PC-9 (cell line): Measurements from ENCODE around the gene ISCA2. TPM values are rescaled to one million over a fixed set of nuclear protein-coding genes. Genes with fewer than 3 reads are reported as not detected.

Source experiments
- BruUV-seq: library from RNA; stranded (reverse); fragments of 400-500 nt; replicated peaks from 2 replicates; lab custom pipeline; 2021; lab: Mats Ljungman, UMichigan
- CTCF ChIA-PET: fragments of 300-600 bp; sonication (Branson Sonifier 250); formaldehyde crosslinking; loops from one replicate; lab custom pipeline; 2022; ENCODE audit warnings: antibody characterized with exemption; lab: Charles Lee
- POLR2A ChIA-PET: fragments of 300-600 bp; sonication (Branson Sonifier 250); formaldehyde crosslinking; loops from one replicate; lab custom pipeline; 2022; ENCODE audit warnings: antibody characterized with exemption; ENCODE audit not compliant: unreplicated experiment; lab: Charles Lee
- DNase-seq, 2 experiments: peaks; one replicate each; pipeline versions ENCODE4 v3.0.0 to v3.0.0-alpha.2; 2015 to 2022; ENCODE audit warnings: mixed read lengths in 1 of 2
- H2AFZ ChIP-seq: fragments of 200-600 bp; sonication (generic); 2 replicates; pipeline ENCODE4 v1.8.1; 2017; ENCODE audit warnings: antibody characterized with exemption
- H3F3A ChIP-seq: fragments of 200-600 bp; sonication (generic); 2 replicates; pipeline ENCODE4 v1.8.1; 2017; ENCODE audit warnings: antibody characterized with exemption, mild to moderate bottlenecking, low read depth; ENCODE audit not compliant: insufficient read depth
- H3K27ac ChIP-seq: fragments of 200-600 bp; sonication (generic); 2 replicates; pipeline ENCODE4 v1.6.1; 2016; ENCODE audit warnings: mixed run types
- H3K27me3 ChIP-seq: fragments of 200-600 bp; sonication (generic); 2 replicates; pipeline ENCODE4 v1.6.1; 2016; ENCODE audit warnings: low read depth, mixed run types; ENCODE audit not compliant: insufficient read depth
- H3K36me3 ChIP-seq: fragments of 200-600 bp; sonication (generic); 2 replicates; pipeline ENCODE4 v1.6.1; 2016; ENCODE audit warnings: low read depth, mixed run types
- H3K4me1 ChIP-seq: fragments of 200-600 bp; sonication (generic); replicated peaks from 2 replicates; pipeline ENCODE4 v1.6.1; 2016; ENCODE audit warnings: mixed run types; ENCODE audit not compliant: insufficient read depth
- H3K4me2 ChIP-seq: fragments of 200-600 bp; sonication (generic); 2 replicates; pipeline ENCODE4 v1.6.1; 2017; ENCODE audit warnings: mixed run types
- H3K4me3 ChIP-seq: fragments of 200-600 bp; sonication (generic); 2 replicates; pipeline ENCODE4 v1.6.1; 2016; ENCODE audit warnings: mixed run types
- H3K79me2 ChIP-seq: fragments of 200-600 bp; sonication (generic); 2 replicates; pipeline ENCODE4 v1.6.1; 2017; ENCODE audit warnings: low read depth, mixed run types
- H3K9me2 ChIP-seq: fragments of 200-600 bp; sonication (generic); 2 replicates; pipeline ENCODE4 v1.8.1; 2017; ENCODE audit warnings: mild to moderate bottlenecking; ENCODE audit not compliant: insufficient read depth
- H3K9me3 ChIP-seq: fragments of 200-600 bp; sonication (generic); 2 replicates; pipeline ENCODE4 v1.8.1; 2016; ENCODE audit warnings: low read depth; ENCODE audit not compliant: insufficient read depth
- H4K20me1 ChIP-seq: fragments of 200-600 bp; sonication (generic); 2 replicates; pipeline ENCODE4 v1.8.1; 2017; ENCODE audit not compliant: insufficient read depth
- CTCF ChIP-seq: fragments of 200-600 bp; sonication (generic); conservative IDR thresholded peaks from 2 replicates; pipeline ENCODE4 v1.6.1; 2017; ENCODE audit warnings: mixed run types, antibody characterized with exemption, mild to moderate bottlenecking, moderate library complexity
- EZH2 ChIP-seq: fragments of 200-600 bp; sonication (generic); IDR thresholded peaks from 2 replicates; pipeline ENCODE4 v1.8.0; 2017; ENCODE audit warnings: antibody characterized with exemption, low read depth
- intact Hi-C: fragments of 100-400 bp; cut with micrococcal nuclease; formaldehyde crosslinking; loops from one replicate; pipeline ENCODE4 v1.10.0; 2022; ENCODE audit not compliant: unreplicated experiment
- total RNA-seq: library from RNA; stranded (reverse); gene quantifications from 2 replicates; pipeline ENCODE4 v1.2.3, GENCODE V29; 2021

Gene ISCA2
- total RNA-seq, 1 experiment from 2014 or later = 86.5 TPM

DNA sequence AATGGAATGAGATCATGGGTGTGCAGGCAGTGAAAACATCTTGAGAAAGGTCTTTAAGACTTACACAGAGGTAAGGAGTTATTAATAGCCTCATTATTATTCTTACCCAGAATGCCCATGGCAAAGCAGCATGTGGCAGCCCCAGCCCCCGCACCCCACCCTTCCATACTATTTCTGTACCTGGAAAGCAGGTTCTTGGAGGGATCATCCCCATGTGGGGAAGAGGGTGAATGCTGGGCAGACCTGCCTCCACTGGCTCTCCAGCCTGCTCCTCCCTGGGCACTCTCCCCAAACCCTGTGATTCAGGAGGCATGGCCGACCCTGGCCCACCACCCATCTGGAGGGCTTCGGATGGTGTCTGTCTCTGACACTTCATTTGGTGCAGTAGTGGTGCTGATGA, 28.8 kb upstream of the ISCA2 start:
- no peak for DNase-seq
- TF ChIP-seq EZH2 (no peak), CTCF (no peak)
- Histone ChIP-seq H3K27ac (no peak overlapping the region), H4K20me1 (no peaks in the 10 kb centered on the region), H3K9me2 (no peaks in the 10 kb centered on the region), H3K4me2 (no peak overlapping the region), H2AFZ (no peak overlapping the region), H3K9me3 (no peaks in the 10 kb centered on the region), H3K27me3 (no peaks in the 10 kb centered on the region), H3F3A (no peaks in the 10 kb centered on the region), H3K4me3 (no peak overlapping the region), H3K79me2 (no peaks in the 10 kb centered on the region), H3K36me3 (no peaks in the 10 kb centered on the region), H3K4me1 (no peaks in the 10 kb centered on the region)
- CTCF ChIA-PET = no interaction called here
- POLR2A ChIA-PET = no interaction called here
- intact Hi-C loops = no loop called here
- BruUV-seq = no TSS peak

DNA sequence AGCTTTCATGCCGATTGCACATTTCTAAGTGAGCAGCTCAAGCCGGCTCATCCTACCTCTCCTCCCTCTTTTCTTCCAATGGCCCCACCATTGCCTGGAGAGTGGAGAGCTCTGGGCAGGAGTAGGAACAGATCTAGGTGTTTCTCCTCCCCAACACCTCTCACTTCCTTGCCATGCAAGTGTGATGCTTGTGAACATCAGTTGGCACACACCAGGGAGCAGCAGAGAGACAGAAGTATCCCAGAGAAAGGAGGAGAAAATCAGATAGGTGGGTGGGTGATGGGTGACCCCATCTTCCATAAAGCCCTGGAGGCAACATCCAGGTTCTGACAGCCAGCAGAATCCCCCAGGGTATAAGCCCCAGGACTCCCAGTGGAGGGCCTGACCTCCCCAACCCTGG, 28.2 kb upstream of the ISCA2 start:
- ChIA-PET CTCF (no interaction called here), POLR2A (no interaction called here)
- BruUV-seq = no TSS peak
- DNase-seq = no peak
- intact Hi-C loops = no loop called here
- Histone ChIP-seq H3K4me2 (no peak overlapping the region), H2AFZ (no peak overlapping the region), H3K27ac (no peak overlapping the region), H3K4me1 (no peaks in the 10 kb centered on the region), H3K27me3 (no peaks in the 10 kb centered on the region), H3K4me3 (no peak overlapping the region), H3K79me2 (no peaks in the 10 kb centered on the region), H3K9me2 (no peaks in the 10 kb centered on the region), H3K9me3 (no peaks in the 10 kb centered on the region), H3F3A (no peaks in the 10 kb centered on the region), H4K20me1 (no peaks in the 10 kb centered on the region), H3K36me3 (no peaks in the 10 kb centered on the region)
- TF ChIP-seq EZH2 = no peak
- TF ChIP-seq CTCF = no peak

GRCh38 chr14:74468513-74468912, 25.1 kb upstream of the ISCA2 start:
- CTCF ChIA-PET = no interaction called here

More at GRCh38 chr14:74468513-74468912, 25.1 kb upstream of the ISCA2 start:
- H3K27ac ChIP-seq = no peak overlapping the region
- H3K27me3 ChIP-seq = no peaks in the 10 kb centered on the region
- no peak overlapping the region for H2AFZ ChIP-seq
- no TSS peak for BruUV-seq
- H3K4me2 ChIP-seq = no peak overlapping the region
- no peak for TF ChIP-seq CTCF
- TF ChIP-seq EZH2 = no peak
- no peaks in the 10 kb centered on the region for H3F3A ChIP-seq
- POLR2A ChIA-PET = no interaction called here
- H3K36me3 ChIP-seq = peaks cover 1% of the 10 kb centered on the region; the same call in 1 of the 2 replicates
- no peaks in the 10 kb centered on the region for H3K9me3 ChIP-seq
- intact Hi-C loops = no loop called here
- no peaks in the 10 kb centered on the region for H4K20me1 ChIP-seq
- no peak overlapping the region for H3K4me3 ChIP-seq
- DNase-seq = no peak
- no peaks in the 10 kb centered on the region for H3K9me2 ChIP-seq
- no peaks in the 10 kb centered on the region for H3K4me1 ChIP-seq
- no peaks in the 10 kb centered on the region for H3K79me2 ChIP-seq
